IPS DF 4.7 (cell line): ENCODE results near the gene AOPEP.
"Not testable (repeated sequence)": the region's sequence is repeated elsewhere in the genome, so short reads cannot be mapped to it uniquely, and the experiment has no call there.

ENCODE experiments used
- DNase-seq: peaks from one replicate; pipeline ENCODE4 v3.0.0-alpha.2; 2013; ENCODE audit warnings: low spot score; ENCODE audit errors: extremely low read depth

AOPEP gene

DNA sequence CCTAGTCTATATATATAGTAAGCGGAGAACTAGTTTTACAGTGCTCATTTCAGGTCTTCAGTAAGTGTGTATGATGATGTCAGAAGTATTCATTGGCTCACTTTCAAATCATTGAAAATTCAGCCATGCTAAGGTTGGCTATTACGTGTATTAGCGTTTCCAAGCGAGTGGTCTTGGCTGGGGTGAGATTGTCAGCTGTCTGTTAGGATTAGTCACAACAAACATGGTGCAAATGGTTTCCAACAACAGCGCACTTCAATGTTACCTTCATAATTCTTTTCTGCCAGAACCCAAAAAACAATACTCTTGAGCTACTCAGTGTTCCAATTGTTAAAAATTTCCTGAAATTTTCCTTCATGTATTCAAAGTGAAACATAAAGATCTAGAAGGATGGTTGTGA is 283.0 kb downstream of the AOPEP start:
- DNase-seq: no peak

DNA sequence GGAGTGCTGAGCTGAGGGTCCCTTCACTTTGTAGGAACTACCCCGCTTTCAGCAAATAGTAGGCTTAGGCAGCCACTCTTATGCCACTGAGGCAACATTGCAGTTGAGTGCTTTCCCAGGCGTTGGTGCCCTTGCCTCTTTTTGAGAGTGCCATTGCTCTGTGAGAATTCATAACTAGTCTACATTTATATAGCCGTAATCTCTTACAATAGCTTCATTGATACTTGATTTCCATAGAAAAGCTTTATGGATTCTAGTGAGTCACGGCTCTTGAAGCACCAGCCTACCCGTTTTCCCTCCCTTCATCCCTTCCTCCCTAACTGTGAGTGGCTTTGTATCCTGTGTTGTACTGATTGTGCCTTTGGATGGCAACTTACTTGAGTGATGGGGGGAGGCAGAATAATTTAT is 283.9 kb downstream of the AOPEP start:
- DNase-seq: no peak

DNA sequence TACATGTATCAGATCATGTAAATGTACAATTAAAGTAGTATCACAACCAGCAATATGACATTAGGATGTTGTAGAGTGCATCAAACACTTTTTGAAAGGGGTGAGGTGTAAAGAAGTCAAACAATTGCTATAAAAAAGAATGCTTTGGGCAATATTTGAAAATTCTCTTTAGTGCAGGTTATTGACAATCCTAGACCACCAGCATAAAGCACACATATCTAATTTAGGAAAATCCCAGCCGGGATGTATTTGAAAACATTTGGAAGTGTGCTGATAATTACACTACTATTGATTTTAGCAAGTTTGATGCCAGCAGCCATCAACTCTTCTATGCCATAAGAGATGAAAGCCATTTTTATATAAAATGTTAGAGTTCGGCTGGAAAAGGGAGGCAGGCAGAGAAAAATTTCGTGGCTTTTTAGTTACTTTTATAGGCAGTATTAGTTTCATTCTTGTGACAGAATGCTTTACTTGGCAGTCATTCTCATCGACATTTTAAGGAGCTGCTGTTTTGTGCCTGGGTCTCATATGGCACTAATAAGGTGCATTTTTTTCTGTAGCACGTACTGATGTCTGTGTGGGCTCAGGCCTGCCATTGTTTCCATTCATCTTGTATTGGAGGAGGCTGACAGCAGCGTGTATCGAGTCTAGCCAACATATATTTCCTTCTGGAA is 285.7 kb downstream of the AOPEP start:
- no peak for DNase-seq

DNA sequence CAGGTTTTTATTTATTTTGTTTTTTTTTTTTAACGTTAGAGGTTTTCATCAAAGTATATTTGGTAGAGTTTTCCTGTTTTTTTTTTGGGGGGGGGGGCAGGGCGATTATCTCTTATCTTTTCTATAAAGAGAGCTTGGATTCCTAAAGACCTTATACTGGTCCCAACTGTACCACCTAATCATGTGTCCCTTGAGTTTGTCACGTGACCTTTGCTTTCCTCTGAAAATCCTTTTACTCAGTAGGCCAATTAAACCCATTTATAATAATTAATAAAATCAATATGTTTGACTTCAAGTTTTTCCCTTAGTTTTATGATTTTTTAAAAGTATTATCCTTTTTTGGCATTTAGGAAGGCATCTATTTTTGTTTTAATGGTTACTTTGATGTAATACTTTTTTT is 286.4 kb downstream of the AOPEP start:
- DNase-seq: no peak

DNA sequence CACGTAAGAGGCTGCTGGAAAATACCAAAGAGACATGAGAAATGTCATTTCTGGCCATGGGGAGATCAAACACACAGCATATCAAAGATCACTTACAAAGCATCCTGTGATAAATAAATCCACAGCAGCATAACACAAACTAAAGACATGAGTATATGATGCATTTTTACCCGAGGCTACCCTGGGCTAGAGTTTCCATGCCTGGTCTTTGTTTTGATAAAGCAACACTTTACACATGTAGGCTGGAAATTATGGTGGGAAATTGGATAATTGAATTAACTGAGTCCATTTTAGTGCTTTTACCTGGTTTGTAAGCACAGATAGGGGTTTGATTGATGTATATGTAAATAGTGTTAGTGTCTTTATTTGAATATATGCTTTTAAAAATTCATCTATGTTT is 288.4 kb downstream of the AOPEP start:
- no peak for DNase-seq

DNA sequence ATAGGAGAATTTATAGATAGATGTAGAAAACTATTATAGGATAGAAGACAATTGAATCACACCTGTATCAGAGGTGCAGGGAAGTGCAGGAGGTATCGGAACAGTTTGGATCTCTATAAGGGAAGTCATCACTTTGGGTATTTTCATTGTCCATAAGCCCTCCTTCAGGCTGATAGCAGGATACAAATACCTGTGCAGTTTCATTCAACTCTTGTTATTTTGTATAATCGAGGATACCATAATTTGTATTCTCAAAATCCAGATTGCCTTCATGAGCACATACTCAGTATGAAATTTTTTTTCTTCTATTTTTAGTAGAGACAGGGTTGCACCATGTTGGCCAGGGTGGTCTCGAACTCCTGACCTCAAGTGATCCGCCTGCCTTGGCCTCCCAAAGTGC is 289.1 kb downstream of the AOPEP start:
- no peak for DNase-seq

DNA sequence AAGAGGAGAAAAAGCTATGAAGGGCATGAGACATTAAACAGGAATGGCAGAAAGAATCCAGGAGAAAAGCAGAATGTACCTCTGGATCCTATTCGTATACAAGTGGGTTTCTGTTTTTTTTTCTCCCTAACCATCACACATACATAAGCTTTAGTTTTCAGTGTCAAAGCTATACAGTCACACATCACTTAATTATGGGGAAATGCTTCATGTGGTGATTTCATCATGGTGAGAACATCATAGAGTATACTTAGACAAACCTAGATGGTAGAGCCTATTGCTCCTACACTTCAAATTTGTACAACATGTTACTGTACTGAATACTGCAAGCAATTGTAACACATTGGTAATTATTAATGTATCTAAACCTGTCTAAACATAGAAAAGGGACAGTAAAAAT is 290.6 kb downstream of the AOPEP start:
- no peak for DNase-seq

DNA sequence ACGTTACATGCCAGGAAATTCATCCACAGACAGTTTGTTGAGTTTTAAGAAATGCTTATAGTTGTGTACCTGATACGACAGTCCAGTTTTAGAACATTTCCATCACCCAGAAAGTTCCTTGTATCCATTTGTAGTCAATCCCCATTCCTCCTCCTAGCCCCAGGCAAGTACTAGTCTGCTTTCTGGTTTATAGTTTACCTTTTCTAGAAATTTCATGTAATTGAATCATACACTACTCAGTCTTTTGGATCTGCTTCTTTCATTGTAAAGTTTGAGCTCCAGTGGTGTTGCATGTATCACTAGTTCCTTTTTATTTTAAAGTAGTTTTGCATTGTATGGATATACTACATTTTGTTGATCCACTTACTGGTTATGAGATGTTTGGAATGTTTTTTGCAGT is 291.2 kb downstream of the AOPEP start:
- no peak for DNase-seq

DNA sequence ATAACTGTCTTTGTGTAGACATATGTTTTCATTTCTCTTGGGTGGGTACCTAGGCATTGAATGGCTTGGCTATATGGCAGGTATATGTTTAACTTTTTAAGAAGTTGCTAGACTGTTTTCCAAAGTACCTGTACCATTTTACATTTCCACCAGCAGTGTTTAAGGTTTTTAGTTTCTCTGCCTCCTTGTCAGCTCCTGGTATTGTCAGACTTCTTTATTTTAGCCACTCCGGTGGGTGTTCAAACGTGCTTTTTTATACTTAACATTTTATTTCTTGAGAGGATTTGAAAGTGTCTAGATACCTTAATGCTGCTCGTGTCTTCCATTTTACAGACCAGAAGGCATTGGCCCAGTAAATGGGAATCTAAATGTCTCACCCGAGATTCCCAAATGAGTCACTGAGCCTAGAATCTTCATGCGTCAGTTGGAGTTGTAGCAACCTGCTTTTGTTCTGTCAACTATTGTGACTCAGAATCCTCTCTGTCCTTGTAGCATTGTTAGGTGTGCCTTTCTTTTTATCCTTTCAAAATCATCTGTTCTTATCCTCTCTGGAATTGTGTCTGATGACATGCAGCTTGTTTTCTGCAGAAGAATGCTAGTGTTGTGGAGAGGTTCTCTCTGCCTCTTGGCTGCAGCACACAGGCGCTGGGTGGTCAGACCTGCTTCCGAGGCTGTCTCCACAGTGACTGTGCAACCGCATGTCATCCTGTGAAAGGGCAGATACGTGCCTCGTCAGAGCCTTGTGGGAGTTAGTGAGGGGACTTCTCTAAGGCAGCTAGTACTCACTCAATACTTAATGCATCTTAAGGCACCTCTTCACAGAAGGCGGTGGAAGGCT is 291.8 kb downstream of the AOPEP start:
- DNase-seq: no peak

DNA sequence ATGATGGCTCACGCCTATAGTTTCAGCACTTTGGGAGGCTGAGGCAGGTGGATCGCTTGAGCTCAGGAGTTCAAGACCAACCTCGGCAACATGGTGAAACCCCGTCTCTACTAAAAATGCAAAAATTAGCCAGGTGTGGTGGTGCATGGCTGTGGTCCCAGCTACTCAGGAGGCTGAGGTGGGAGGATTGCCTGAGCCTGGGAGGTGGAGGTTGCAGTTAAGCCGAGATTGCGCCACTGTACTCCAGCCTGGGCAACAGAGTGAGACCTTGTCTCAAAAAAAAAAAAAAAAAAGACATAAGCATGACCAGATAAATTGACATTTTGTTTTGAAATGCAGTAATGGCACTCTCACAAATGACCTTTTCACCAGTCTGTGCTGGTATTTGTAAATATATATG is 294.1 kb downstream of the AOPEP start:
- not testable (repeated sequence) for DNase-seq

DNA sequence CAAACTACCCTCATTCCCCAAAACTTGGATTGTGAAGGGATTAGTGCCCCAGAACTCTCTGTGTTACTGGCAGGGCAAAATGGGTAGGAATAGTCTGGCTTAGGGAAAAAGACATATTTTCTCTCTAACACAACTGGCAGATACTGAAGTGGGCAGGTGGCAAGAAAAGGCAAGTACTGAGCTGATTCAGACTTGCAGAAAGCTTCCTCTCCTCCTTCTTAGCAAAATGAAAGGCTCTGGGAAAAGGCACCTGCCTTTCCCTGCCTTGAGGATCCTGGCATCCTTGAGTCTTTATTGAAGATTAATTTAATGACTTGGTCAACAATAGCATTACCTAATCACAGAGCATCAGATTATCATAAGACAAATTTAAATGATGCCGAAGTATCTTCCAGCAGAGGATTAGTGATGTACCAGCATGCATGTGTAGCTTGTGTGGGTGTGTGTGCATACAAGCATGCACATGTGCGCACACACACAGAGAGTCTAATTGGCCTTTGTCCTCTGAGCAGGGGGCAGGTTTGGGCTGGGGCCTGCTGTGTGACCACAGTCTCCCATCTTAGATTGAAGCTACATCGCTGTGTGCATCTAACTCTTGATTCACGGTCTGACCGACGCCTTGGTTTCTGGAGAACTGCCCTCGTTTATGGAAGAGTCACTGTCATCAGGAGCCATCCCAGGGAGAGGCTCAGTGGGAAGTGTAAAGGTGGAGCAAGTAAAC is 294.8 kb downstream of the AOPEP start:
- DNase-seq: no peak

DNA sequence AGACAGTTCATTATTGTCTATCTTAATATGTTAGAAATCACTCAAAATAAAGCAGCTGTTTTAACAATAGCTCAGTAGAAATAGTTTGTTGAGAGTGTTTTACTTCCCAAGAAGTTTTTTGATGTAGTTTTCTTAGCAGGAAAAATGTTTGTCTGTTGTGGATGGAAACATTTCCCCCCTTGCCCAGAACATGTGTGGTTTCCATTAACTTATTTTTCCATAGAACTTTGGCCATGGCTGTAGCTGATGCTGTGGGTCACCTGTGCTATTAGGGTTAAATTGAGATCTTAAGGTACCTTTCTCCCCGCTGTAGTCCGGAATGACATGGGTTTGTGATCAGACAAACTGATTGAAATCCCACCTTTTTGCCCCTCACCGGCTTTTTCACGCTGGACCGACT is 296.2 kb downstream of the AOPEP start:
- DNase-seq: no peak

DNA sequence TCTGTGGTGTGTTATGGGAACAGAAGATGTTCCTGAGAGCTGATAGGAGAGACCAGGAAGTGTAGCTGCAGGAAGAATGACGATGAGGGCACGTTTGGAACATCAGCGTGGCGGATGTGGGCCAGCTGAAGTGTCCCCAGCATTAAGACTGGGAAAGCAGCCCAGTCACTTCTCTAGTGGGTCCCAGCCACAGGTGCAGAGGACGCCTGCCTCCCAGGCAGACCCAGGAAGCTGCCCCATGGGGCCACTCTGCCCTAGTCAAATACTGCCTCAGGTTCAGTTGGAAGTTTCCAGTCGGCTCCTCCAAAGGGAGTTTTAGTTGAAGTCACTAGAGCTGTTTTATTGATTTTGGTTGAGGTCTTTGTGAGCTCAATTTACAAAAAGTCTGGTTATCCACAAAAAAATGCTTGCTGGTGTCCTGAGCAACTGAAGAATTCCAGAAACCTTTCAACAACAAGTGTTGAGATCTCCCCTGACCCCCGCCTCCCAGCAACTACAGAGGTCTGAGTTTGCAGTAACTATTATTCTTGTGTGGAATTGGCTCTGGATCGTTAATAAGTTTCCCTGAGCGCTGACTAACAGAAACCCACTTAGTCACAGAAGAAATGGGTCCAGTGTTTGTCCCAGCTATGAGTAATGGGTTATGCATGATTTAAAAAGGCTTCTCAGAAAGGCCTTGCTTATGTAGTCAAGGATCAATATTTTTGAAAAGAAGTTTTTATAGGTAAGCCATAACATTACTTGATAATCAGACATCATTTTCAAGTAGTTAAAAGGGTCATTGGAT is 296.9 kb downstream of the AOPEP start:
- no peak for DNase-seq

DNA sequence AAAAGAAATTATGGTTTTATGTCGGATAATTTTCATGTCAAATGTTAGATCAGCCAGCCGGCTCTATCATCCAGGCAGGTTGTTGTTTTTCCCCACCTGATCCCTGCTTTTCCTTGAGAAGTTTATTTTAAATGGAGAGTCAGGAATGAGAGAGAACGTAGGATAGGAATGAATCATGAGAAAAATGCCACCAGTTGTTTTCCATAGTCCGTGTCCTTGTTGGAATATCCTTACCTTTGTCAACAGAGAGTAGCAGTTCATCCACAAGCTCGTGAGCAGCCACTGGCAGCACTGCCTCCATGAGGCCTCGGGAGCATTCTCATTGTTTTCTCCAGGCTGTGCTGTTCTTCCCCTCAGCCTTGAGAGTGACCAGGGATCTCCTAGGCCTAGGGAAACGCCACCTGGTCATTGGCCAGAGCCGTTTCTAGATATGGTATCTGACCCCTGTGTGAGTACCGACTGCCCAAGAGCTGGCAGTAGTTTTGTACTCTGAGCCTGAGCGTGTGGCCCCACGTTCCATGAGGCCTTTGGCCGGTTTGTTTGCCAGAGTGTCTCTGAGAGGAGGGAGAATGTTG is 297.7 kb downstream of the AOPEP start:
- no peak for DNase-seq

DNA sequence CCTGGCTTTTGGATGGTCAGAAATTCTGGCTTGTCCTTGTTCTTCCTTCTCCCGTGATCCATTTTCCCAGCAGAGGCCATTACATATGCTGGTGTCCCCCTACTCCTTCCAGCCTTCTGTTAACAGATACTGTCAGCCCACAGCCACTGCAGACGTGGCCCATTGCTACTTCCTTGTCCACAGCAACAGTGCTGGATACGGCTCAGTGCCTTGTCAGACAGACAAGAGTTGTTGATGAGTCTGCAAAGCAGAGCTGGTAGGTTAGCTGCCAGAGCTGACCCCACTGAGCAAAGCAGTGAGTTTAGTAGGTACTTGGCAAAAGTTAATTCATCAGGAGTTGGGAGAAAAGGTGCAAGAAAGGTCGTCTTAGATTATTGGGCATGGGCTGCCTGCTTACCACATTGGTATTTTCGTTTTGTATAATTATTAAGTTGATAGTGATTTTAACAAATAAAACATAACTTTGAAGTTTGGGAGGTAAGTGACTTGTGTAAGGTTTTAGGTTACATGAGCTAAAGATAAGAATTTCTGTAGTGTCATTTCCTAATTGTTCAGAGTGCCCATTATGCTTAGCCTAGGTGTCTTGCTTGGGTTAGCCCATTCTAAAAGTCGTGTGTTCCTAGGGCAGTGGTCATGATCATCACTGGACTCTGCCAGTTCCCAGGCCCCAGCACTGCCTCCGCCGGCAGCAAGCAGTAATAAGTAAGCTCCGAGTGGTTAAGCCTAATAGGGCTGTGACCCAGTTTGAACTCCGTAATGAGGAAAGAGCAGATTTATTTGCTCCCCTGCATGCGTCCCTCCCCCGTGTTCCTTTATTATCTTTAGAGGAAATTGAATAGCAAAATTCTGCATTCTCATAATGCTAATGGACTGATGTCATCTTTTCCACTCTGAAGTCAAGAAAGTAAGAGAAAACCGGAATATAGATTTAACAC is 299.0 kb downstream of the AOPEP start:
- no peak for DNase-seq

DNA sequence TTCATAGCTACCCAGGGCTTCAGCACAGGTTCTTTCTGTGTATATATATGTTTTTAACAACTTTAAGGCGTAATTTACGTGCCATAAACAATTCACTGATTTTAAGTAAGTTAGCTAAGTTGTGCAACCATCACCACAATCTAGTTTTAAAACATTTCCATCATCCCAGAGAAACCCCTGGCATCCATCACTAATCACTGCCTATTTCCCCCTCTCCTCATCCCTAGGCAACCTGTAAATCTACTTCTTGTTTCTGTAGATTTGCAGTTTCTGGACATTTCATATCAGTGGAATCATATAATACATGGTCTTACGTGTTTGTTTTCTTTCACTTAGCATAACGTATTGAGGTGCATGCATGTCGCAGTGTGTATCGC is 299.6 kb downstream of the AOPEP start:
- DNase-seq: no peak

DNA sequence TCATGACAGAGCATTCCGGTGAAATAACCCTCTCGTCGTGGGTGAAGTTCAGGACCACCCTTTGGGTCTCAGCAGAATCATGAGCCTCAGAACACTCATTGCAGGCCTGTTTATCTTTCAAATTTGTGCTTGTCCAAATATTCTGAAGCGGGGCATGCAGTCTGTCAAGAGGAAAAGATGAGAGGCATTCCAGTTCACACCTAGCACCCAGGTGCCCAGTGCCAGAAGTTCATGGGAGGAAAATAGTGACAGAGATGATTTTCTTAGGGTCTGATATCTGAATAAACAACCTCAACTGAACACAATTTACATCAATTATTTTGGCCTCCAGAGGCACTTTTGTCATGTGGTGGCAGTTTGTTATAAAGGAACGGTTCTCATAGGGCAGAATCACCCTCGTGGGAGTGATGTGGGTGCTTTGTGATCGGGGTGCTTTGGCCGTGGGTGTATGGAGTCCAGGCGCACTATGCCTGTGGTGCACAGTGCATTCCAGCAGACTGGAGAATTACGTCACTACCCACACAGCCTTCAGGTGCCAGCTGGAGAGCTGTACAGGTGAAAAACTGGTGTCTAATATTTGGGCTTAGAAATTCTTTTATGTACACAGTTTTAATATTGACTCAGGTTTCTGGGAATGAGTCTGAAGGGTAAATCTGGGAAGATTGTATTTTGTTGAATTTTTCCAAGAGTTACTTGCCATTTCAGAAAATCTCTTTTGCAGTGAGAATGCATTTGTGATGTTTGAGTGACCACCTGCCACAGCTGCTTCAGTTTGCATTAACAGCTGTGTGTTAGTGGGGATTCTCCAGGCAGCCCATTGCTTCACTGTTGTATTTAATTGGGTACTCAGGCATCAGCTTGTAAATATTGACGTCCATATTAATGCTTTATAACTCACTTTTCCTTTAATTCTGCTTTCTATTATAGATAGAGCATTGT is 301.7 kb downstream of the AOPEP start:
- DNase-seq: no peak

DNA sequence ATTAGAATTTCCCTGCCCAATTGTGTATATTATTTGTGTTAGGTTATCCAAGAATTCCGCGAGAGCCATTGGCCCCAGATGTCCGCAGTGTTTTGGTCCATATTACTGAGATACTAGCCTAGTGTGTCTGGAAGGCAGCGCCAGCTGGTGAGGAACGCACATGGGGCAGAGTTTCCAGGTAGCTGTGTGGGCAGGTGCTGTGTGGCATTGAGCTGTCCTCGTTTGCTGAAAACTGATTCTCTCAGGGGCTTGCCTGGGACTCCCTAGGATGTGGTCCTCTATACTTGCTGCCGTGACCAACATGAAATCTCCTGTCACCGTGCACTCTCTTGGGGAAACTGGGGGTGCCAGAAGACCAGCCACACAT is 302.3 kb downstream of the AOPEP start:
- DNase-seq: no peak

DNA sequence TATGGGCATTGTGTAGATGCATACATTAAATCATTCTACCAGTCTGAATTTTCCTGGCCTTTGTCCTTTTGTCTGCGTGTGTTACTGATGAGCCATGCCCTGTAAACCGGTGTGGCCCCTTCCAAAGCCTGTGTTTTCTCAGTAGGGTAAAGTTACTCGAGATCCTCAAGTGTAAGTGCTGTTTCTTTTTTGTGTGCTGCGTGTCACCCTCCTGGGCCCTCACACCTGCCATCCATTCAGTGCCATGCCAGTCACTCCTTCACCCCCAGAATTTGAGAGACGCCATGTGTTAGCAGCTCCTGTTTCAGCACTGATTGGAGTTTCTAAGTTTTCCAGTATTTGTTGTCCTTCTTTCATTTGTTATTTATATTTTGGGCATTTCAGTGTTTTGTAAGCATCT is 302.8 kb downstream of the AOPEP start:
- DNase-seq: no peak
